Testis (tissue), 3 donors: ENCODE data around the gene CARHSP1. TPM values are rescaled to one million over a fixed set of nuclear protein-coding genes. Genes with fewer than 3 reads are reported as not detected.

Source experiments
- DNase-seq: peaks from one replicate; pipeline ENCODE4 v3.0.0-alpha.2; 2019
- H3K27ac ChIP-seq, 2 donors: fragments of 200-600 bp; sonication (generic); one replicate each; pipeline ENCODE4 v1.5.1; 2019
- H3K27me3 ChIP-seq: fragments of 200-600 bp; sonication (generic); one replicate; pipeline ENCODE4 v1.5.1; 2019
- H3K36me3 ChIP-seq: fragments of 200-600 bp; sonication (generic); one replicate; pipeline ENCODE4 v1.5.1; 2017; ENCODE audit warnings: low read depth; ENCODE audit errors: missing control alignments
- H3K4me1 ChIP-seq: fragments of 200-600 bp; sonication (generic); one replicate; pipeline ENCODE4 v1.5.1; 2019
- H3K4me3 ChIP-seq, 2 donors: fragments of 200-600 bp; sonication (generic); one replicate each; pipeline ENCODE4 v1.5.1; 2017 to 2019
- H3K9me3 ChIP-seq: fragments of 200-600 bp; sonication (generic); one replicate; pipeline ENCODE4 v1.5.1; 2017
- CTCF ChIP-seq, 3 experiments: fragments of 450-650 bp in 2 of 3; fragments of 200-600 bp in 1 of 3; sonication (generic) in 1 of 3; IDR thresholded peaks; one replicate each; pipeline ENCODE4 v1.5.1; 2016 to 2019; ENCODE audit warnings: antibody characterized with exemption in 3 of 3, mild to moderate bottlenecking in 2 of 3, moderate library complexity in 1 of 3
- POLR2A ChIP-seq: fragments of 450-650 bp; IDR thresholded peaks from one replicate; pipeline ENCODE4 v1.6.1; 2017; ENCODE audit warnings: antibody characterized with exemption, mild to moderate bottlenecking, moderate library complexity
- WGBS, 2 donors: methylation state at CpG; one replicate each; pipeline ENCODE4 v1.1.5; 2018; 5-methylcytosine and 5-hydroxymethylcytosine counted together
- intact Hi-C: fragments of 100-400 bp; cut with DNase I; formaldehyde crosslinking; loops from one replicate; pipeline ENCODE4 v1.15.1; 2023; ENCODE audit warnings: low total_unique reads
- polyA plus RNA-seq: library from polyadenylated mRNA; stranded (reverse); fragments of 350-450 nt; fragmentation: Illumina TruSeq; extraction: RNeasy Lipid Tissue Mini Kit (QIAGEN cat#74804); gene quantifications from one replicate; pipeline ENCODE4 v1.2.3, GENCODE V29; 2014; ENCODE audit warnings: low read depth, low replicate concordance; ENCODE audit not compliant: insufficient read depth
- total RNA-seq, 2 donors: library from RNA; depleted of rRNA; stranded (reverse); fragments of >200 nt; gene quantifications; one replicate each; pipeline ENCODE4 v1.2.3, GENCODE V29; 2016

Gene CARHSP1
- total and polyA plus RNA-seq, 3 donors from 2014 or later = 241 to 457 (median 437) TPM

DNA sequence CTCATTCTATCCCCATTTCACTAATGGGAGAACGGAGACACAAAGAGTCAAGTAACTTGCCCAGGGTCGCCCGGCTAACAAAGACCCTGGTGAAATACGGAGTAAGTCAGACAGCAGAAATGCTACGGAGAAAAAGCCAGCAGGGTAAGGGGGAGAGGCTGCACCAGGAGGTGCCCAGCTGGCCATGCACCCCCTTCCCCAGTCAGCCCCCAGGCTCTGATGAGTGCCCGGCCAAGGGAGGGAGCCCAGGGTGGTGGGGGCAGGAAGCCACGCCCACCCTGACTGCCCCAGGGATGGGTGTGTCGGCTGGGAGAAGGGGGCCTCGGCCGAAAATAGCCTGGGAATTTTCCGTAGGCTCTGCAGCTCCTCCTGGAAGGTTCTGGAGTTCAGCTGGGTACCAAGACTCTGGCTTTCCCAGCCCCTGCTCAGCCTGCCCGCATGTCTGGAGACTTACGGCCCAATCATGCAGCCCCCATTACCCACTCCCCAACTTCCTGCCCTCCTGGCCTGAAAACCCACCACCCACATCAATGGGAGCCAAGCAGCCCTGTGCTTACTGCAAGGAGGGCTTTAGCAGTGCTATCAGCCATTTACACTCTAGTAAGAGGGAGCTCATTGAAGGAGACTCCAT is 4.2 kb downstream of the CARHSP1 start:
- DNase-seq = no peak
- Histone ChIP-seq H3K9me3 (no peaks in the 10 kb centered on the region), H3K27me3 (no peaks in the 10 kb centered on the region), H3K4me1 (peaks cover 67% of the 10 kb centered on the region), H3K36me3 (no peaks in the 10 kb centered on the region), H3K27ac (peak overlapping the region; percentile 21 to 32), H3K4me3 (no peak overlapping the region)
- intact Hi-C loops = no loop called here
- TF ChIP-seq POLR2A (no peak), CTCF (IDR thresholded peaks at IDR 0.05) (no peak)
- WGBS, 2 donors = 39 to 61% methylated on average over 12 to 13 of the region's 13 CpGs

- H3K27ac ChIP-seq = peak overlapping the region; percentile 21 to 32
- no peak overlapping the region for H3K4me3 ChIP-seq
- 78 to 88% methylated on average over 12 to 17 of the region's 17 CpGs for WGBS, 2 donors
- H3K27me3 ChIP-seq = no peaks in the 10 kb centered on the region
- peak; percentile 93 for DNase-seq
- TF ChIP-seq POLR2A (no peak), CTCF (IDR thresholded peaks at IDR 0.05) (no peak)
- H3K9me3 ChIP-seq = no peaks in the 10 kb centered on the region
- H3K4me1 ChIP-seq = peaks cover 67% of the 10 kb centered on the region
- intact Hi-C loops = no loop called here
- H3K36me3 ChIP-seq = no peaks in the 10 kb centered on the region
Observed at GRCh38 chr16:8863594-8864424, 5.0 kb downstream of the CARHSP1 start.

DNA sequence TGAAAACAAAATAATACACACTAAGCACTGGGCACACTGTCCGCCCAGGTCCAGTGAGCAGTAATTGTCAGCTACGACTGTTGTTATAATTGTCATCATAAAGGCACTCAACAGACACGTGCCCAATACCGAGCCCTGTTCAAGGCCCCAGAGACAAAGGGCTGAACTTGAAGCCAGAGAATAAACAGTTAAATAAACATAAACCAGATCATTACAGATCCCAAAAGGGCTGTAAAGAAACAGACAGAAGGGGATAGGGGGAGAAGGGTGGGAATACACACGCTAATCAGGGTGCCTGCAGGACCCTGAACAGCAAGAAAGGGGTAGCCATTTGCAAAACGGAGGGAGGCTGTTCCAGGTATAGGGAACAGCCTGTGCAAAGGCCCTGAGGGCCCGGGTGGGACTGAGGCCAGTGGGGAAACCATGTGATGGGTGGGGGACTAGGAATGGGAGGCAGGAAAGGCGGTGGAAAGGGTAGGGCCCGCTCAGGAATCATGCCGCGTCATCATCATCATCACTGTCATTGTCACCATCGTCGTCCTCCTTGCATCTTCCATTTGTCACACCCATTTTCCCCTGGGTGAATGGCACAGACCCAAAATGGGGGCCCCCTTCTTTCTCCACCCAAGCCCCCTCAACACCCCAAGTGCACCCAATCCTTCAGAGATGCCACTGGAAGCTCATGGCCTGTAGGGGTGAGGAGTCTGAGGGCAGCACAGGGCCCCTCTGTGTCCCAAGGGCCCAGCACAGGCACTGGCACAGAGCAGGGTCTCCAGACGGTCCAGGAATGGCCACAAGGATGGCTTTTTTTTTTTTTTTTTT is 6.3 kb downstream of the CARHSP1 start:
- Histone ChIP-seq H3K27ac (no peak overlapping the region), H3K4me1 (peaks cover 67% of the 10 kb centered on the region), H3K4me3 (no peak overlapping the region), H3K9me3 (no peaks in the 10 kb centered on the region), H3K36me3 (no peaks in the 10 kb centered on the region), H3K27me3 (no peaks in the 10 kb centered on the region)
- intact Hi-C loops = no loop called here
- no peak for DNase-seq
- 83 to 88% methylated on average over 14 of the region's 14 CpGs for WGBS, 2 donors
- TF ChIP-seq CTCF (IDR thresholded peaks at IDR 0.05) = no peak
- TF ChIP-seq POLR2A = no peak

DNA sequence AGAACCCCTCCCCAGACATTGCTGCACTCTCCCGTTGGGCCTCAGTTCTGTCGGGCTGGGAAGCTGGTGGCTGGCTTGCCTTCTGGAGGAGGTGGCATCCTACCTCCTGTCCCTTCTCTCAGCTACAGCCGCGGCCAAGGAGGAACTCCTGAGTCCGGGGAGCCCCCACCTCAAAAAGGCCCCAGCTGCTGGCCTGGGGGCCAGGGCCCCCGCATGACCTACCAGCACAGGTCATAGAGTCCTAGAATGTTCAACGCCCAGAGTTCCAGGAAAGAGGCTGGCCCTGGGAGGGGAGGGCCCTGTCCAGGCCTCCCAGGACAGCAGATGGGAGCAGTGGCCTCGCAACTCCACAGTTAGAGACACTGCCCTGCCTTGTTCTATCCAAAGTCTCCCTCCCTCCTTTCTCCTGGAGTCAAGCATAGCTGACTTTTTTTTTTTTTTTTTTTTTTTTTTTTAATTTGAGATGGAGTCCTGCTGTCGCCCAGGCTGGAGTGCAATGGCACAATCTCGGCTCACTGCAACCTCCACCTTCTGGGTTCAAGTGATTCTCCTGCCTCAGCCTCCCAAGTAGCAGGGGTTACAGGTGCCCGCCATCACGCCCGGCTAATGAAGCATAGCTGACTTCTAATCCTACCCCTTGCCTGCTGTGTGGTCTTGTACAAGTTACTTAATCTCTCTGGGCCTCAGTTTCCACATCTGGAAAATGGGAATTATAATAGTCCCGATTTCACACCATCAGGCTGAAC is 7.1 kb downstream of the CARHSP1 start:
- WGBS, 2 donors = 57 to 79% methylated on average over 14 of the region's 14 CpGs
- DNase-seq = peak; percentile 75
- Histone ChIP-seq H3K36me3 (no peaks in the 10 kb centered on the region), H3K4me3 (no peak overlapping the region), H3K27me3 (no peaks in the 10 kb centered on the region), H3K4me1 (peaks cover 62% of the 10 kb centered on the region), H3K9me3 (no peaks in the 10 kb centered on the region), H3K27ac (no peak overlapping the region)
- TF ChIP-seq CTCF (IDR thresholded peaks at IDR 0.05) = no peak
- intact Hi-C loops = no loop called here
